ENCODE results near the gene FTO.

DNA sequence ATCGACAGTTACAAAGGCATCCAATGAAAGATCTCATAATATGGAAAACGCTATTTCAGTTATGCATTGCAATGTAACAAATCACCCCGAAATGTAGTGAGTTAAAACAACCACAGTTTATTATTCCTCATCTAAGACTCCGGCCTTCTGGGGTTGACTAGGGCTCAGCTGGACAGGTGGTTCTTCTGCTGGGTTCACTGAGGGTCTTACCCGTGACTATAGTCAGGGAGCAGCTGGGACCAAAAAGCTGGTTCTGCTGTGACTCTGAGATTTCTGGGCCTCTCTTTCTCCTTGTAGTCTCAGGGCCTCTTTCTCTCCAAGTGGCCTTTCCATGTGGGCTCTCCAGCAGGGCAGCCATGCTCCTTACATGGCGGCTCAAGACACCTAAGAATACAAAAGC is 386.6 kb downstream of the FTO start:
- TF ChIP-seq, protein P1, sequence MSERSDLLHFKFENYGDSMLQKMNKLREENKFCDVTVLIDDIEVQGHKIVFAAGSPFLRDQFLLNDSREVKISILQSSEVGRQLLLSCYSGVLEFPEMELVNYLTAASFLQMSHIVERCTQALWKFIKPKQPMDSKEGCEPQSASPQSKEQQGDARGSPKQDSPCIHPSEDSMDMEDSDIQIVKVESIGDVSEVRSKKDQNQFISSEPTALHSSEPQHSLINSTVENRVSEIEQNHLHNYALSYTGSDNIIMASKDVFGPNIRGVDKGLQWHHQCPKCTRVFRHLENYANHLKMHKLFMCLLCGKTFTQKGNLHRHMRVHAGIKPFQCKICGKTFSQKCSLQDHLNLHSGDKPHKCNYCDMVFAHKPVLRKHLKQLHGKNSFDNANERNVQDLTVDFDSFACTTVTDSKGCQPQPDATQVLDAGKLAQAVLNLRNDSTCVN (CRISPR knock-in tag; IDR thresholded peaks at IDR 0.05; ENCODE audit: borderline replicate concordance) = no peak
- TF ChIP-seq YY1 (IDR thresholded peaks at IDR 0.05; ENCODE audit: insufficient read depth, insufficient replicate concordance, low read depth, low read length) (no peak), MXI1 (IDR thresholded peaks at IDR 0.05; ENCODE audit: borderline replicate concordance, low read depth, low read length) (no peak)
- TF ChIP-seq, protein P2, sequence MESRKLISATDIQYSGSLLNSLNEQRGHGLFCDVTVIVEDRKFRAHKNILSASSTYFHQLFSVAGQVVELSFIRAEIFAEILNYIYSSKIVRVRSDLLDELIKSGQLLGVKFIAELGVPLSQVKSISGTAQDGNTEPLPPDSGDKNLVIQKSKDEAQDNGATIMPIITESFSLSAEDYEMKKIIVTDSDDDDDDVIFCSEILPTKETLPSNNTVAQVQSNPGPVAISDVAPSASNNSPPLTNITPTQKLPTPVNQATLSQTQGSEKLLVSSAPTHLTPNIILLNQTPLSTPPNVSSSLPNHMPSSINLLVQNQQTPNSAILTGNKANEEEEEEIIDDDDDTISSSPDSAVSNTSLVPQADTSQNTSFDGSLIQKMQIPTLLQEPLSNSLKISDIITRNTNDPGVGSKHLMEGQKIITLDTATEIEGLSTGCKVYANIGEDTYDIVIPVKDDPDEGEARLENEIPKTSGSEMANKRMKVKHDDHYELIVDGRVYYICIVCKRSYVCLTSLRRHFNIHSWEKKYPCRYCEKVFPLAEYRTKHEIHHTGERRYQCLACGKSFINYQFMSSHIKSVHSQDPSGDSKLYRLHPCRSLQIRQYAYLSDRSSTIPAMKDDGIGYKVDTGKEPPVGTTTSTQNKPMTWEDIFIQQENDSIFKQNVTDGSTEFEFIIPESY (CRISPR knock-in tag; IDR thresholded peaks at IDR 0.05) = no peak
- TF ChIP-seq, protein P3, sequence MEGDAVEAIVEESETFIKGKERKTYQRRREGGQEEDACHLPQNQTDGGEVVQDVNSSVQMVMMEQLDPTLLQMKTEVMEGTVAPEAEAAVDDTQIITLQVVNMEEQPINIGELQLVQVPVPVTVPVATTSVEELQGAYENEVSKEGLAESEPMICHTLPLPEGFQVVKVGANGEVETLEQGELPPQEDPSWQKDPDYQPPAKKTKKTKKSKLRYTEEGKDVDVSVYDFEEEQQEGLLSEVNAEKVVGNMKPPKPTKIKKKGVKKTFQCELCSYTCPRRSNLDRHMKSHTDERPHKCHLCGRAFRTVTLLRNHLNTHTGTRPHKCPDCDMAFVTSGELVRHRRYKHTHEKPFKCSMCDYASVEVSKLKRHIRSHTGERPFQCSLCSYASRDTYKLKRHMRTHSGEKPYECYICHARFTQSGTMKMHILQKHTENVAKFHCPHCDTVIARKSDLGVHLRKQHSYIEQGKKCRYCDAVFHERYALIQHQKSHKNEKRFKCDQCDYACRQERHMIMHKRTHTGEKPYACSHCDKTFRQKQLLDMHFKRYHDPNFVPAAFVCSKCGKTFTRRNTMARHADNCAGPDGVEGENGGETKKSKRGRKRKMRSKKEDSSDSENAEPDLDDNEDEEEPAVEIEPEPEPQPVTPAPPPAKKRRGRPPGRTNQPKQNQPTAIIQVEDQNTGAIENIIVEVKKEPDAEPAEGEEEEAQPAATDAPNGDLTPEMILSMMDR (CRISPR knock-in tag; IDR thresholded peaks at IDR 0.05) = no peak
